ENCODE data around the gene EDNRB. TPM values are rescaled to one million over a fixed set of nuclear protein-coding genes. Genes with fewer than 3 reads are reported as not detected.

Gene EDNRB
- total and polyA plus RNA-seq, 10 donors = 4.3 to 58.4 (median 39.6) TPM

DNA sequence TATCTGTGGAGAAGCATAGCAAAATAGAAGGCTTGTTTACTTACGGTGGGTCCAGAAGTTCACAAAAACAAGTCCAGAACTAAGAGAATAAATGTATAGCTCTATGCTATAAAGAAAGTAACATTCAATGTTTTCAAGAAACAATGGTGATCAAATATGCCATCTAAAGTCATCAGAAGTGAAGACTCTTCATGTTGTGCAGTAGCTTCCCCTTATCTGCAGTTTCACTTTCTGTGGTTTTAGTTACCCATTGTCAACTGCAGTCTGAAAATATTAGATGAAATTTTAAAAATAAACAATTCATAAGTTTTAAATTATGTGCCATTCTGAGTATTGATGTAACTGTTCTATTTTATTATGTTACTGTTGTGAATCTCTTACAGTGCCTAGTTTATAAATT, 72.5 kb downstream of the EDNRB start:
- WGBS, 5 donors = 89 to 96% (median 94%) methylated on average over 1 of the region's 1 CpG
- TF ChIP-seq POLR2AphosphoS5 (IDR thresholded peaks at IDR 0.05) = no peak
- TF ChIP-seq, protein P1, sequence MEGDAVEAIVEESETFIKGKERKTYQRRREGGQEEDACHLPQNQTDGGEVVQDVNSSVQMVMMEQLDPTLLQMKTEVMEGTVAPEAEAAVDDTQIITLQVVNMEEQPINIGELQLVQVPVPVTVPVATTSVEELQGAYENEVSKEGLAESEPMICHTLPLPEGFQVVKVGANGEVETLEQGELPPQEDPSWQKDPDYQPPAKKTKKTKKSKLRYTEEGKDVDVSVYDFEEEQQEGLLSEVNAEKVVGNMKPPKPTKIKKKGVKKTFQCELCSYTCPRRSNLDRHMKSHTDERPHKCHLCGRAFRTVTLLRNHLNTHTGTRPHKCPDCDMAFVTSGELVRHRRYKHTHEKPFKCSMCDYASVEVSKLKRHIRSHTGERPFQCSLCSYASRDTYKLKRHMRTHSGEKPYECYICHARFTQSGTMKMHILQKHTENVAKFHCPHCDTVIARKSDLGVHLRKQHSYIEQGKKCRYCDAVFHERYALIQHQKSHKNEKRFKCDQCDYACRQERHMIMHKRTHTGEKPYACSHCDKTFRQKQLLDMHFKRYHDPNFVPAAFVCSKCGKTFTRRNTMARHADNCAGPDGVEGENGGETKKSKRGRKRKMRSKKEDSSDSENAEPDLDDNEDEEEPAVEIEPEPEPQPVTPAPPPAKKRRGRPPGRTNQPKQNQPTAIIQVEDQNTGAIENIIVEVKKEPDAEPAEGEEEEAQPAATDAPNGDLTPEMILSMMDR (IDR thresholded peaks at IDR 0.05 in 8 of 11, conservative IDR thresholded peaks at IDR 0.05 in 3 of 11) = no peak
- no peak for TF ChIP-seq POLR2A (IDR thresholded peaks at IDR 0.05)
- no peaks in the 10 kb centered on the region for H3K27me3 ChIP-seq (replicated peaks in 1 of 7)

More for the DNA sequence above, 72.5 kb downstream of the EDNRB start:
- Histone ChIP-seq H3K27ac (no peak overlapping the region), H3K9me3 (peaks cover 0 to 17% (median 11%) of the 10 kb centered on the region in 8 donors), H3K4me1 (no peaks in the 10 kb centered on the region), H3K4me3 (no peak overlapping the region), H3K36me3 (no peaks in the 10 kb centered on the region)
- intact Hi-C loops (cut with DNase I; ENCODE audit: low total_unique reads) = no loop called here
- no peak for DNase-seq

Small RNAs within 50 kb of the gene (small RNA-seq; reads per million reads assigned to genes)
- gene RN7SL810P = 0 reads per million in 4 donors

Other genes with a start within 250 kb of the EDNRB start
- 10 to 100 TPM; 16.1 to 32.6 (median 19.7) TPM for gene SLAIN1, start 221.1 kb downstream of the EDNRB start, total RNA-seq
- gene SLAIN1, start 221.1 kb downstream of the EDNRB start, polyA plus RNA-seq = 10 to 100 TPM in 2 of 3 donors, 1 to 10 TPM in 1; 8.7 to 10.5 (median 10.2) TPM

Measured in spleen (tissue), 11 donors.